Fibroblast of skin of left biceps (primary cell): ENCODE data around the gene RORC.

ENCODE experiments used
- DNase-seq, 2 experiments: peaks; one replicate each; pipeline ENCODE4 v3.0.0-alpha.2; 2013; ENCODE audit warnings: low read depth in 2 of 2

The RORC gene

DNA sequence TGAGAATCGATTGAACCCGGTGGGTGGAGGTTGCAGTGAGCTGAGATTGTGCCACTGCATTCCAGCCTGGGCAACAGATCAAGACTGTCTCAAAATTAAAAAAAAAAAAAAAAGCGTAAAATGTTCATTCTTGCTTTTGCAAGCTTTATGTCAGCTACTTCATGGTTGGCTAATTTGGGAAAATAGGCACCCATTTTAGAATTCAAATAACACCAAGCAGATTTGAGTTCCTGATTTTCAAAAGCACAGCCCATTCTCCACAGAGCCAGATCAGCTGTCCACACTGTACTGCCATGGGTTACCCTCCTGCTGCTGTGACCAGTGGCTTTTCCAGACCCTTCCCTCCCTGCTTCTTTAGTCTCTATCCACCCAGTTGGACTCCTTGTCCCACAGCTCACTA lies 17.5 kb upstream of the RORC start:
- DNase-seq: no peak

GRCh38 chr1:151847867-151848596 lies 16.4 kb upstream of the RORC start:
- no peak for DNase-seq

DNA sequence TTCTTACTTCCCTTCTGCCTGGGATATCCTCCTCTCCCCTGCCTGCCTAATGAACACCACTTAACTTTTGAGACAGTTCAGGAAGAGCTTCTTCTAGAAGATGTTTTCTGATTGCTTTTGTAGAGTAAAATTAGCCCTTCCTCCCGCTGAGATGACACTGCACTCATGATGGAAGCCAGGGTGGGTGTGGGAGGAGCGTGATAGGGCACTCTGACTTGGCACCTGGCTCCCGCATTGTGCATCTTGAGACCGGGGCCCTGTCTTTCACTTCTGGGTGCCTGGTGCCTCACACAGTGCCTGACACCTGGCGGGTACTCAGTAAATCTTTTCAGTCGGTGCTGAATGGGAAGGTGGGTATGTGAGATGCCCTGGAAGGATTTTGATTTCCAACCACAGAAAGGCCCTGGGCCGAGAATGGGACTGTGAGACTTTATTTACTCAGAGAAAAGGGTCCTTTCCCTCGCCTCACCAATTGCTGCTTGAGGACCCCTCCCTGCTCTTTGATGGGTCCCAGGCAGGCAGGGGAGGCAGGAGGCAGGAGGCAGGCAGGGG lies 15.2 kb upstream of the RORC start:
- DNase-seq: no peak

DNA sequence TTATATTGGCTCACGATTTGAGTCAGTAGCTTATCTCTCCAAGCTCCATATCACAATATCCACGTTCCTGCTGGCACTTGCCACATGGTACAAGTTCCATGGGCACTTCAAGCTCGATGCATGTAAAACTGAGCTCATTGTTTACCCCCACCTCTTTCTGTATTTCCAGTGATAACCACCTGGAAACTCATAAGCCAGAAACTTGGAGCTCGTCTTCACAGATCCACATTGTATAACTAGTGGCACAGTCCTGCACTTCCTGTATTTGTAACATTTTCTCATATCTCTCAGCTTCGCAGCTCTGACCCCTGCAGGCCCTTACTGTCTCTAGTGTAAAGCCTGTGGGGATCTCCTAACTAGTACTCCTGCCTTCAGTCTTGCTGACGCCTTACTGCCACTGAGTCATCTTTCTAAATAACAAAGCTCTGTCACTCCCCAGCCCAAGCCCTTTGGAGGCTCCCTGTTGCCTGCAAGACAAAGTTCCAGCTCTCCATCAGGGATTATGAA lies 14.5 kb upstream of the RORC start:
- DNase-seq: no peak

DNA sequence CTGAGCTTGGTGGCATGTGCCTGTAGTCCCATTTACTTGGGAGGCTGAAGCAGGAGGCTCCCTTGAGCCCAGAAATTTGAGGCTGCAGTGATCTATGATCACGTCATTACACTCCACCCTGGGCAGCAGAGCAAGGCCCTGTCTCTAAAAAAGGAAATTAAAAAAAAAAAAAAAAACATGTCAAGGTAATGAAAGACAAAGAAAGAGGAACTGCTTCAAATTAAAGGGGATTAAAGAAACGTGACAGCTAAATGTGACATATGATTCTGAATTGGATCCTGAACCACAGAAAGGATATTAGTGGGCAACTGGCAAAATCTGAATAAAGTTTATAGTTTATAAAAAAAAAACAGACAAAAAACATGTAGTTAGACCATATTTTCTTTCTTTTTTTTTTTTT lies 11.8 kb upstream of the RORC start:
- DNase-seq: no peak

GRCh38 chr1:151841141-151841540 lies 9.5 kb upstream of the RORC start:
- DNase-seq: no peak

GRCh38 chr1:151840421-151840820 lies 8.8 kb upstream of the RORC start:
- no peak for DNase-seq

GRCh38 chr1:151839457-151840403 lies 8.1 kb upstream of the RORC start, which contains the start of gene C2CD4D:
C2CD4D (minus strand) TSS chr1:151839820; CDS start chr1:151838989, 831 bp downstream.
- no peak for DNase-seq

- DNase-seq: no peak
Measured at GRCh38 chr1:151839082-151839412, 7.4 kb upstream of the RORC start.

- DNase-seq: no peak
Measured at GRCh38 chr1:151838222-151839081, 6.8 kb upstream of the RORC start.

DNA sequence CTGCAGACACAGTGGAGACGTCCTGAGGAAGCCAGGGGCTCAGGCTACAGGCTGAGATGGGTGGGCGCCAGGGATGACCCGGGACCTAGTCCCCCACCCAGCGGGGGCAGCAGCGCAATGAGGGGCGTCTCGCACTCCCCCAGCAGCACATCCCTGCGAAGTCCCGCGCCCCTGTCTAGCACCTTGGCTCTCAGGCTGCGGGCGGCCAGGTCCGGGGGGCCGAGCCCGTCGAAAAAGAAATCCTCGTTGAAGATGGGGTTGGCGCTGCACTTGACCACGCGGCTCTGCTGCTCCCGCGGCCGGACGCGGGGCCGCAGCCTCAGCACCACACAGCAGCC lies 6.3 kb upstream of the RORC start:
- no peak for DNase-seq

DNA sequence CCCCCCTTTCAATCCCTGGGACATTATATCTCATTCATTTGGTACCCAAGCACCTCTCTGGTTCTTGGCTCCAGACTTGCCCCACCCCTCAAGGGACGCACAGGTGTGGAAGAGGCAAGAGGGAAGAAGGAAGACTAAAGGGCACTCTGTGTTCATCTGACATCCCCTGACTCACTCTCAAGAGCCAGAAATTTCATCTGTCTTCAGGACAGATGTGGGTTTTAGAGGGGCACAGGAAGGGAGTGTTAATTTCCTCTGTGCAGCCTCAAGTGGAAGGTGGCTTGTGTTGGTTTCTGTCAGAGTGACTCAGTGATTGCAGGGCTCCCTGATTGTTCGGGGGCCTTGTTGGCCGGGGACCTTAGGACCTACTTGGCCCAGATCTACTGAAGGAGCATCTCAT lies 5.6 kb upstream of the RORC start:
- DNase-seq: no peak

- no peak for DNase-seq
Measured at GRCh38 chr1:151835596-151835995, 4.0 kb upstream of the RORC start.

GRCh38 chr1:151834239-151834638 lies 2.6 kb upstream of the RORC start:
- DNase-seq: no peak

DNA sequence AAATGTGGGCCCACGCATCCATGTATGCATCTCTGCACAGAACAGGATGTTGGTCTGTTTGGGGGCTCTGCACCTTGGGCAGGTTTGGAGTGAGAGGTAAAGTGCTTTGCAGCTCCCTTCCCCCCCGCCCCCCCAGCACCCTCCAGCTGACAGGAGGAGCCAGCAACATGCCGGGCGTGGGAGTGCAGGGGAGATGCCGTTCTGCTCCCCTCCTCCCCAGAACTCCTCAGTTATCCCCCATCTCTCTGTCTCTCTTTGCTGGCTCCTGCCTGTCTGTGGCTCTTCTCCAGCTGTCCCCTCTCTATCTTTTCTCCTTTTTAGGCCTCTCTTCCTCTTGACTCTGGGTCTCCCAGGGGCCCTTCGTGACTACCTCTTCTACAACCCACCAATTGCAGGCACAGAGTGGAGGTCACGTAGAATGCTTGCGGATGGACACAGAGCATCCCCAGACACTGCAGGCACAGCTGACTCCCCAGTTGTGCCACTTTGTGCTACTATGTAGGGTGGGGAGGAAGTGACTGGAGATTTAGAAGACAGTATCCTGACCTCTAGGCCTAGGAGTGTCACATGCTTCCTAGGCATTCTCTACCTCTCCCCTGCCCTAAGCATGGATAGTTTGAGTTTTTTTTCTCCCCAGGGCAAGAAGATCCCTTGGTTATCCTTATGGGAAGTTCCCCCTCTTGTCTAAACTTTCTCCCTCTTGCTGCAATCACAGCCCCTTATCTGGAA lies 1.7 kb upstream of the RORC start:
- DNase-seq: no peak

- DNase-seq: no peak
Measured at GRCh38 chr1:151832318-151832980, 847 bp upstream of the RORC start.

- no peak for DNase-seq
Measured at GRCh38 chr1:151831256-151831591, 378 bp downstream of the RORC start.

- DNase-seq: no peak
Measured at GRCh38 chr1:151830055-151830454, 1.5 kb downstream of the RORC start.

DNA sequence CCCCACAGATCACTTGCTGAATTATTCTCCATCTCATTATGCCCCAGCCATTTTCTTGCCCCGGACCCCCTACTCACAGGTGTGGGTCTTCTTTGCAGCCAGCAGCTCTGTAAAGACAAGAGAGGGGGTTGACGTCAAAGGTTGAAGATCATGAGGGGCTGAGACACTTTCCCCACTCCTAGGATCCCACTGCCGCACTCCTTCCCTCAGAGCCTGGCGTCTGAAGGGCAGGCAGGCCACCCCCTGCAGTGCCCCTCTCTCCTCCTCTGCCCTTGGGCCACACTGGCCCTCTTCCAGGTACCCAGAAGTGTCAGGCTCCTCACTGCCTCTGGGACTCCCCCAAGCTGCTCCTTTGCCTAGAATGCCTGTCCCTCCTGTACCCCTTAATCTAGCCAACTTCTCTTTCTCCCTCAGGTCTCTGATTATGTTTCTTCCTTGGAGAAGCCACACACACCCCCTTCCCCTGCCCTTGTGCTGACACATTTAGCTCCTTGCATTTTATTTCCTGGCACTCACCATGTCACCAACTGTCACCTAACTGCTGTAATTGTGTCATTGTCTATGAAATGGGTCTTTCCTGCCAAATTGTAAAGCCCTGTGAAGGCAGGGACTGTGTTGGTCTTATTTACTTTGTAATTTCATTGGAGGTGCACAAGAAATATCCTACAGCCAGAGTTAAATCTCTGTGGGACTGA lies 2.1 kb downstream of the RORC start:
- DNase-seq: no peak

- DNase-seq: no peak
Measured at GRCh38 chr1:151828921-151829320, 2.7 kb downstream of the RORC start.
